NCI-H748 treated with DMSO at 0.1 percent for 48 hours (cell line): ENCODE results near the gene ATAD3B.
"Not testable (repeated sequence)": the region's sequence is repeated elsewhere in the genome, so short reads cannot be mapped to it uniquely, and the experiment has no call there.

ENCODE experiments used
- DNase-seq: peaks from one replicate; lab custom pipeline; 2025; lab: John Stamatoyannopoulos, UW

ATAD3B gene

GRCh38 chr1:1481811-1482210 is 10.2 kb downstream of the ATAD3B start:
- not testable (repeated sequence) for DNase-seq

GRCh38 chr1:1482856-1483255 is 11.3 kb downstream of the ATAD3B start:
- DNase-seq = no peak

- no peak for DNase-seq
These were observed 12.1 kb downstream of the ATAD3B start for GRCh38 chr1:1483714-1484113.

GRCh38 chr1:1484976-1485750 is 13.6 kb downstream of the ATAD3B start:
- not testable (repeated sequence) for DNase-seq

- not testable (repeated sequence) for DNase-seq
These were observed 14.3 kb downstream of the ATAD3B start for GRCh38 chr1:1485755-1486317.

- DNase-seq = no peak
These were observed 16.1 kb downstream of the ATAD3B start for GRCh38 chr1:1487701-1488100.

- no peak for DNase-seq
These were observed 17.7 kb downstream of the ATAD3B start for GRCh38 chr1:1489231-1489630.

- DNase-seq = no peak
These were observed 18.3 kb downstream of the ATAD3B start for GRCh38 chr1:1489861-1490260.

GRCh38 chr1:1490633-1491230 is 19.2 kb downstream of the ATAD3B start:
- no peak for DNase-seq

- no peak for DNase-seq
These were observed 20.0 kb downstream of the ATAD3B start for GRCh38 chr1:1491601-1492000.

GRCh38 chr1:1494311-1494710 is 22.7 kb downstream of the ATAD3B start:
- not testable (repeated sequence) for DNase-seq

GRCh38 chr1:1495461-1495975 is 24.0 kb downstream of the ATAD3B start:
- not testable (repeated sequence) for DNase-seq

GRCh38 chr1:1504777-1505365 is 33.3 kb downstream of the ATAD3B start:
- peak; percentile 13 for DNase-seq

- not testable (repeated sequence) for DNase-seq
These were observed 33.8 kb downstream of the ATAD3B start for GRCh38 chr1:1505366-1505798.

- not testable (repeated sequence) for DNase-seq
These were observed 34.2 kb downstream of the ATAD3B start for GRCh38 chr1:1505801-1506200.

GRCh38 chr1:1507305-1507704 is 35.7 kb downstream of the ATAD3B start:
- DNase-seq = no peak

- DNase-seq = not testable (repeated sequence)
These were observed 37.4 kb downstream of the ATAD3B start for GRCh38 chr1:1508775-1509464.

GRCh38 chr1:1509465-1509850 is 37.9 kb downstream of the ATAD3B start:
- not testable (repeated sequence) for DNase-seq

- DNase-seq = peak; percentile 37
These were observed 39.5 kb downstream of the ATAD3B start for GRCh38 chr1:1510912-1511532.

- DNase-seq = peak; percentile 66
These were observed 40.1 kb downstream of the ATAD3B start, which contains the start of gene ATAD3A for GRCh38 chr1:1511533-1512285. Gene ATAD3A, plus strand, starts transcription at chr1:1512162. Its CDS starts 107 bp downstream, at chr1:1512269.

GRCh38 chr1:1512425-1512824 is 40.9 kb downstream of the ATAD3B start:
- not testable (repeated sequence) for DNase-seq
